Stimulated activated CD4-positive, alpha-beta T cell treated with anti-CD3 and anti-CD28 coated beads, Interleukin-1b, Interleukin-23, amount 100 ng/mL, for 1 hour (primary cell): Measurements from ENCODE around the gene CHCHD6.

ENCODE experiments used
- DNase-seq, 2 donors: peaks; one replicate each; pipeline ENCODE4 v3.0.0-alpha.2; 2020; ENCODE audit warnings: low read depth in 2 of 2

CHCHD6 gene

DNA sequence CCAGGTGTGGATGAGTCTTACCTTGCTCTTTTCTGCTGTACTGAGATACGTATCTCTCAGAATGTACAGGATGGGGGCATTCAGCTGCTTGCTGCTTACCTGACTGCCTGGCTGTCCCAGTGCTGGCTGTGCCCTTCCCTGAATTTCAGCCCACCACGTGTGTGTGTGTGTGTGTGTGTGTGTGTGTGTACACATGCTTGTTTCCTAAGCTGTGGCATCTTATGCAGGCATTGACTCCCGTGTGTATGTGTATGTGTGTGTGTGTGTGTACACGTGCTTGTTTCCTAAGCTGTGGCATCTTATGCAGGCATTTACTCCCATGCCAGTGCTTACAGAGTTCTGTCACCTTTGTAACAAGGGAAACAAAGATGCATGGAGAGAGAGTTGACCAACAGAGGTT, 218.4 kb downstream of the CHCHD6 start:
- no peak for DNase-seq

DNA sequence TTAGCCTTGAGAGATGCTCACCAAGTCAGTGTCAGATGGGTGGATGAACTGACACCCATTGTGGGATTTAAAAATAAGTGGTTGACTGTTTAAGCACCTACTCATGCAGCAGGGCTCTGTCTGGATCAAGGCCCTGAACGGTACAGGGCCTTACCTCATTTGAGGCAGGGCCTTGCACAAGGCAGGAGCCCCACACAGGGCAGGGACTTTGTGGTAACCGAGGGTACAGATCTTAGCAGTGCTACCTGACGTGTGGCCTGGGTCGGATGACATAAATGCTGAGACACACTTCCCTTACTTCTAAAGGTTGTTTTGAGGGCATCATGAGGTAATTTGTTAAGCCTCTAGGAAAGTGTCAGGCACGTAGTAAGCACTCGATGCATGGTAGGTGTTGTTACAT, 219.4 kb downstream of the CHCHD6 start:
- DNase-seq: no peak

DNA sequence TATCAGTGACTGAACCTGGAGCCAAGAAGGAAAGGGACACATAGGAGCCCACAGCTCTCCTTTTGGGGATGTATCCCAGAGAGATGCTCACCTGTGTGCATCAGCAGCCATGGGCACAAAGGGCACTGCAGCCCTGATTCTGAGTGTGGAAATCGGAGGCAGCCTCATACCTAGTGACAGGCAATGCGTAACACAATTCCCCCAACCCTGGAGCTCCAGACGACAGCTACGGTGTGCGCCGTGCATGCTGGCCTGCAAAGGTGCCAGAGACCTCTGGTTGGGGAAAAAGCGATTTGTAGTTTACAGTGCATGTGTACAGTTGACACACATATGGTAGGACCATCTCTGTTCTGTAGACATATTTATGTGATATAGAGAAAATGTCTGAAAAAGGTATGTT, 219.9 kb downstream of the CHCHD6 start:
- DNase-seq: no peak

DNA sequence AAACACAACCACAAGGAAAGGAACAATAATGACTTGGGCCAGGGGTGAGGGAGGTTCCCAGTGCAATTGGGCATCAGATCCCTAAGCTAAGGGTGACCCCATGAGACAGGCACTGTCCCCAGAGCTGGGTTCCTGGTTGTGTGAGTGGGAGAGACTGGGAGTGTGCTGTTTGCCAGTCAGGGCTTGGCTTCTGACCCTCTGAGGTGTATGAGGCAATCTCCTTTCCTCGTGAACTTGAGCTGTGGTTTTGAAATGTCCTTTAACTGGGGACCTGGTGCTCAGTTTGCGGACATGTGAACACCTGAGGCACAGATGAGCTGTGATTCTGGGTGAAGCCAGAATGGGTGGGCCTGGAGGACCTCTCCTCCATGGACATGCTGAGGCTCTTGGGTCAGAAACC, 220.4 kb downstream of the CHCHD6 start:
- DNase-seq: no peak

- no peak for DNase-seq
Observed at GRCh38 chr3:126925411-126926171, 221.6 kb downstream of the CHCHD6 start.

- no peak for DNase-seq
Observed at GRCh38 chr3:126926684-126927400, 222.8 kb downstream of the CHCHD6 start.

DNA sequence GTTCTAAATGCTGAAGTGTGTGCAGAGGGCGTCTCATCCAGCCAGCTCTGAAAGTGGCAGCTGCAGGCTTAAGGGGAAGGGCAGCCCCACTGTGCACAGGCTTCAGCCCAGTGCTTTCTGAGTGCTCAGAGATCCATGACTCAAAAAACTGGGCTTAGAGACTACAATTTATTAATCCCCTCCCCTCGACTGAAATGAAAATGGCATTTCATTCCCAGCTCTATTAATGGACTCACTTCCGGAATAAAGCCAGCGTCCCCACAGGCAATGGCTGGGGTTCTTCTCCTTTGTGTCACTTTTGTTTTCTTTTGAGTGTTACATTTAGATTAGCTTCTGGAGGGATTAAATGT, 223.3 kb downstream of the CHCHD6 start:
- no peak for DNase-seq

GRCh38 chr3:126927846-126928245, 223.8 kb downstream of the CHCHD6 start:
- DNase-seq: no peak

- no peak for DNase-seq
Observed at GRCh38 chr3:126928921-126929474, 225.0 kb downstream of the CHCHD6 start.

- no peak for DNase-seq
Observed at GRCh38 chr3:126930936-126931600, 227.0 kb downstream of the CHCHD6 start.

DNA sequence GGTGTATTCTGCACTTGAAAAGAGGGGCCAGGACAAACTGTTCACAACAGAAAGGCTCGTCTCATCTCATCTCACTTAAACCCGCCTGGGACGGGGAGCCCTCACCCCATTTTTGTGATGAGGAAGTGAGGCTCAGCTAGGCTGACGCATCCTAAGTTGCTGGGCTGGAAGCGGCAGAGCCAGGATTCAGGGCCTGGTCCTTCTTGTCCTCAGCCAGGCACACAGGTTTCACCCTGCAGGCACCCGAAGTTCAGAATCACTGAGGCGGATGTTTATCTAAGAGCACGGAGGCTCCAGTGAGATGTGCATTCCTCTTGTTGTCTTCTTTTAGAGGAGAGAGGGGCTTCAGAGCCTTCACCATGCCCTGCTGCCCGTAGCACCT, 227.8 kb downstream of the CHCHD6 start:
- DNase-seq: no peak

- DNase-seq: no peak
Observed at GRCh38 chr3:126932188-126932931, 228.3 kb downstream of the CHCHD6 start.

DNA sequence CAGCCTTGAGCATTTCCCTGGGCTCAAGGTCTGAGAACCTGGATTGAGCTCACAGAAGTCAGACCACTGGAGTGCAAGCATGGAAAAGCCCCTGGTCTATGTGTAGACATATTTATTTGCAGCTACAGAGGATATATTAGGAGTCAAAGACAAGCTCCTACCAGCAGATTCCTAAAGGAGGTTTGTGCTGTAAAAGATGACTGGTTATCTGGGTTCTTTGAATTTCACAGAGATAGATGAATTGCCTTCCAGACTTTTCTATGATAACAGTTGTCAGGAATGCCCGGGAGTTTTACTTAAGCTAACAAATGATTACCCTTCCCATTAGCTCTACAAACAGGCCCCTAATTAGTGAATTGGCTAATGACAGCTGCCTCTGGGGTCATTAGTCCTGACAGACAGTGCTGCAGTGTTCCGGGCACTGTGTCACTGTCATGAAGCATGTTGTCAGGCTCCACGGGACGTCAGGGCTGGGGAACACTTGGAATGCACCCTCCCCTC, 230.0 kb downstream of the CHCHD6 start:
- no peak for DNase-seq

DNA sequence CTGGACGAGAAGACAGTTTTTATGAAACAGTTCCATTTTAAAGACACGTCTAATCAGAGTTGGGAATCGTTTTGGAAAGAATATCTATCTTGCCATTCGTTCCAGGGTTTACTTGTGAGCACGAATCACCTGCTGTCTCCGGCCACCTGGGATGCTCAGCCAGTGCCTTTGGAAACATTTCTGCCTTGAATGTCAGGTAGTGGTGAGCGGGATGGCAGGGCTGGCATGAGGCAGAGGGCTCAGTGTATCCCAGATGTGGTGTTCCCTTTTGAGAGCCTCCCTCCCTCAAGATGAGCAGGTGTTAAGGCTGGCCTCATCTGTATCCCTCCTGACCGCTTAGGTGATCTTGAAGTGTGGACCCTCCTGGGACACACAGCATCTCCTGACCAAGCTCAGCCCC, 231.0 kb downstream of the CHCHD6 start:
- DNase-seq: no peak

- DNase-seq: no peak
Observed at GRCh38 chr3:126935756-126936509, 231.9 kb downstream of the CHCHD6 start.

GRCh38 chr3:126936853-126937425, 232.9 kb downstream of the CHCHD6 start:
- no peak for DNase-seq

- DNase-seq: no peak
Observed at GRCh38 chr3:126937533-126937932, 233.5 kb downstream of the CHCHD6 start.

GRCh38 chr3:126937973-126938372, 233.9 kb downstream of the CHCHD6 start:
- DNase-seq: no peak

- no peak for DNase-seq
Observed at GRCh38 chr3:126938520-126939337, 234.7 kb downstream of the CHCHD6 start.

DNA sequence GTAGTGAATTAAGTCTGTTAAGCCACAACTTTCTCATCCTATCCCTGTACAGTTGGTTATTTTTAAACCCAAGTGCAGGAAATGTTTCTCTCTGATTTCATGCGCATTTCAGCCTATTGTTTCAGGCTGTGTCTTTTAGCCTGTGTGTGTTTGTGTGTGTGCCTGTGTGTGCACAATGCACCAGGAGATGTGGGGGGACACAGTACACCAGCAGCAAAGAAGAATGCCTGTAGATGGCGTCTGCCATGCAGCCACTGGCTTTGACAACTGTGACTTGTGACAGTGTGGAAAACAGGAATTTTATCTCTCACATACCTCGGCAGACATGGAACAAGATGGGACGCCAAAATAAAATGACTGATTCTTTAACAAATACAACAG, 235.3 kb downstream of the CHCHD6 start:
- DNase-seq: no peak
